GM23248 (cell line): ENCODE measurements around the gene TTC21A.

Source experiments
- EZH2 ChIP-seq: fragments of 200-600 bp; sonication (generic); IDR thresholded peaks from 2 replicates; pipeline ENCODE4 v1.6.1; 2018; ENCODE audit warnings: antibody characterized with exemption, mild to moderate bottlenecking; ENCODE audit not compliant: insufficient read depth, poor library complexity, severe bottlenecking
- EZH2phosphoT487 ChIP-seq: fragments of 200-600 bp; sonication (generic); IDR thresholded peaks from 2 replicates; pipeline ENCODE4 v1.6.1; 2018; ENCODE audit warnings: antibody characterized with exemption, moderate library complexity, mild to moderate bottlenecking, low read depth; ENCODE audit not compliant: insufficient read depth

DNA sequence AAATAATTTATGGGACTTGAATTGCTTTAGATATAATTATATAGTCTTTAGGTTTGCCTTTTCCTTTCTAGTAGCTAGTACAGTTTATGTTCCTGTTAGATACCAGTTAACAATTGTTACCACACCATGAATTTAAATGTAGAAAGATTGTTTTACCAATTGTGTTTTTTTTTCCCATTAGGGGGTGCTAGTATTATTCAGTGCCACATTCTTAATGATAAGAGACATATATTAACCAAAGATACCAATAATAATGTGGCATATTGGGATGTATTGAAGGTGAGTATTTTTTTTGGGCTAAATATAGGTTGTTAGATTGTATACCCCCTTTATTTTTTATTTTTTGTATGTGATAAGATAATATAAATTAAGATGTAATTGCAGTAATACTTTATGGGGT, 27.9 kb upstream of the TTC21A start:
- TF ChIP-seq EZH2 (no peak), EZH2phosphoT487 (no peak)
